ENCODE results near the gene IREB2.

DNA sequence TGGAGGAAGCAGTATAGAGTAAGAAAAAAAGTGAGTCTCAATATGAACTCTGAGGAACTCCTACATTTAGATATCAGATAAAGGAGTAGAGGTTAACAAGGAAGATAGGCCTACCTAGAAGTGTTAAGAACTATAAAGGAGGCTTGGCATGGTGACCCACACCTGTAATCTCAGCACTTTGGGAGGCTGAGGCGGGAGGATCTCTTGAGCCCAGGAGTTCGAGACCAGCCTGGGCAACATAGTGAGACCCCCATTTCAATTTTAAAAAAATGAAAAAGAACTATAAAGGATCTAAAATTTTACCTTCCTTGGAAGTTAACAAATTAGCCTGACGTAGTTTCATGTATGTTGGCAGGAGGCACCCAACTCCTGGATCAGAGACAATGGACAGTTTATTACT is 14.5 kb downstream of the IREB2 start:
- no peak for TF ChIP-seq POLR2A (IDR thresholded peaks at IDR 0.05)
- TF ChIP-seq, protein P1, sequence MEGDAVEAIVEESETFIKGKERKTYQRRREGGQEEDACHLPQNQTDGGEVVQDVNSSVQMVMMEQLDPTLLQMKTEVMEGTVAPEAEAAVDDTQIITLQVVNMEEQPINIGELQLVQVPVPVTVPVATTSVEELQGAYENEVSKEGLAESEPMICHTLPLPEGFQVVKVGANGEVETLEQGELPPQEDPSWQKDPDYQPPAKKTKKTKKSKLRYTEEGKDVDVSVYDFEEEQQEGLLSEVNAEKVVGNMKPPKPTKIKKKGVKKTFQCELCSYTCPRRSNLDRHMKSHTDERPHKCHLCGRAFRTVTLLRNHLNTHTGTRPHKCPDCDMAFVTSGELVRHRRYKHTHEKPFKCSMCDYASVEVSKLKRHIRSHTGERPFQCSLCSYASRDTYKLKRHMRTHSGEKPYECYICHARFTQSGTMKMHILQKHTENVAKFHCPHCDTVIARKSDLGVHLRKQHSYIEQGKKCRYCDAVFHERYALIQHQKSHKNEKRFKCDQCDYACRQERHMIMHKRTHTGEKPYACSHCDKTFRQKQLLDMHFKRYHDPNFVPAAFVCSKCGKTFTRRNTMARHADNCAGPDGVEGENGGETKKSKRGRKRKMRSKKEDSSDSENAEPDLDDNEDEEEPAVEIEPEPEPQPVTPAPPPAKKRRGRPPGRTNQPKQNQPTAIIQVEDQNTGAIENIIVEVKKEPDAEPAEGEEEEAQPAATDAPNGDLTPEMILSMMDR (IDR thresholded peaks at IDR 0.05) = no peak

Measured in adrenal gland (tissue), 5 donors.